ENCODE measurements around the gene COL4A2. TPM values are rescaled to one million over a fixed set of nuclear protein-coding genes. Genes with fewer than 3 reads are reported as not detected.
A peak's percentile ranks its signal among the peaks of the same experiment; 100 is the strongest.

The COL4A2 gene
- total RNA-seq, 4 donors from 2014 or later, result 97.6 to 193 (median 131) TPM

DNA sequence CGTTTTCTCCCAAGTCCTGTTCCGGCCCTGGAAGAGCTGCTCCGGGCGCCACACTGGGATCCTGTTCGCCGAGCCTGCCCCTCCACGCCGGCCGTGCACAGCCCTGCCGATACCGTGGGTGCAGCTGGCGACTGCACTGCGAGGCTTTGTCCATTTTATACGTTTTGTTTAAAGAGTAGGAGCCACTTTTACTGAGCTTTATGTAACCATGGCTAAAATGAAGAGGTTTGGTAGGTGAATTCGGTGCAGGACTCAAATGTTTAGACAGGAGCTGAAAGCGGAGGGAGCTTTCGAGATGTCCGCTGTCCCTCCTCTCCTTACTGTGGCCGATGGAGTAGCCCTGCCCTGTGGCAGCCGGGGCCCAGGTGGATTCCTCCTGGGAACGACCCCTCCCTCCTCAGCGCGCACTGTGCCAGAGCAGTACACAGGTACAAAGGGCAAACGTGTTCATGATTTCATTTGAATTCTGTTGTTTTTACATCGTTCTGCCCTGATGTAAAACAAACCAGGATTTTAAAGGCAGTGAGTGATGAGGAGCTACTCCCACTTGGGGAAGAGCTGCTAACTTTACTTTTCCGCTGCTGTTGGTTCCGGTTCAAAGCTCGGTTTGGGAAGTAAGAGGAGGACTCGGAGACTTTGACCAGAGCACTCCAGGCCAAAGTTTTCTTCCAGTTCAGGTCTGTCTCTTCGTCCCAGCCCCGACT lies 1.7 kb downstream of the COL4A2 start:
- 2% methylated on average over 27 to 31 of the region's 31 CpGs for WGBS, 2 donors
- intact Hi-C loops (cut with DNase I), result no loop called here
- peak in 1 of 2 donors; percentile 30 for TF ChIP-seq POLR2A (IDR thresholded peaks at IDR 0.05)
- TF ChIP-seq, protein P1, sequence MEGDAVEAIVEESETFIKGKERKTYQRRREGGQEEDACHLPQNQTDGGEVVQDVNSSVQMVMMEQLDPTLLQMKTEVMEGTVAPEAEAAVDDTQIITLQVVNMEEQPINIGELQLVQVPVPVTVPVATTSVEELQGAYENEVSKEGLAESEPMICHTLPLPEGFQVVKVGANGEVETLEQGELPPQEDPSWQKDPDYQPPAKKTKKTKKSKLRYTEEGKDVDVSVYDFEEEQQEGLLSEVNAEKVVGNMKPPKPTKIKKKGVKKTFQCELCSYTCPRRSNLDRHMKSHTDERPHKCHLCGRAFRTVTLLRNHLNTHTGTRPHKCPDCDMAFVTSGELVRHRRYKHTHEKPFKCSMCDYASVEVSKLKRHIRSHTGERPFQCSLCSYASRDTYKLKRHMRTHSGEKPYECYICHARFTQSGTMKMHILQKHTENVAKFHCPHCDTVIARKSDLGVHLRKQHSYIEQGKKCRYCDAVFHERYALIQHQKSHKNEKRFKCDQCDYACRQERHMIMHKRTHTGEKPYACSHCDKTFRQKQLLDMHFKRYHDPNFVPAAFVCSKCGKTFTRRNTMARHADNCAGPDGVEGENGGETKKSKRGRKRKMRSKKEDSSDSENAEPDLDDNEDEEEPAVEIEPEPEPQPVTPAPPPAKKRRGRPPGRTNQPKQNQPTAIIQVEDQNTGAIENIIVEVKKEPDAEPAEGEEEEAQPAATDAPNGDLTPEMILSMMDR (IDR thresholded peaks at IDR 0.05), result no peak
- peak; percentile 77 to 80 for DNase-seq
- peaks cover 49 to 67% of the 10 kb centered on the region in 2 donors for H3K4me1 ChIP-seq
- no peaks in the 10 kb centered on the region for H3K27me3 ChIP-seq
- no peaks in the 10 kb centered on the region for H3K36me3 ChIP-seq
- H3K9me3 ChIP-seq, result no peaks in the 10 kb centered on the region
- peak overlapping the region; percentile 76 to 97 (median 76) for H3K4me3 ChIP-seq (replicated peaks in 1 of 3)
- peak overlapping the region; percentile 90 to 99 (median 93) for H3K27ac ChIP-seq

DNA sequence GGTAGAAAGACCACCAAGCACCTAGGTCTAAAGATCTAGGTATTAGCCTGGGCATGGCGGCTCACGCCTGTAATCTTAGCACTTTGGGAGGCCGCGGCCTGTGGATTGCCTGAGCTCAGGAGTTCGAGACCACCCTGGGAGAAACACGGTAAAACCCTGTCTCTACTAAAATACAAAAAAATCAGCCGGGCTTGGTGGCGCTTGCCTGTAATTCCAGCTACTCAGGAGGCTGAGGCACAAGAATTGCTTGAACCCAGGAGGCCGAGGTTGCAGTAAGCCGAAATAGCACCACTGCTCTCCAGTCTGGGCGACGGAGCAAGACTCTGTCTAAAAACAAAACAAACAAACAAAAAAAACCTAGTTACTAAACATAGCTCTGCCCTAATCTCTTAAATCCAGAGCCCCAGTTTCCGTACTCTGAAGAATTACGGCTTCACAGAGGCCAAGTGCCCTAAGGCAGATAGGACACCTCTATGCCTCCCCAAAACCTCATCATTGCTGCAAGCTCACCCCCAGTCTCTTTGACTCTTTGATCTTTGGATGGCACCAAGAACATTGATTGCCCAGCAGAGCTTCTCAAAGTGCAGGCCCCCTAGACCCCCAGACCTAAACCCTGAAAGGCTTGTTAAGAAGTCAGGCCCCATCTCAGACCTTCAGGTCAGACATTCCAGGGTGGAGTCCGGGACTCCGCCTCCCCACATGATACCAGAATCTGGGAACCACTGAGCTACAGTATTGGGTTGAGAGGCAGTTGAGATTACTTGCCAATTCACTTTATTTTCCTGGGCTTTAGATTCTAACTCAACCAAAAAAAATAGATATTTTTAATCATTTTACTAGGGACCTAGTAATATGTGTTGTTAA lies 2.8 kb downstream of the COL4A2 start:
- H3K36me3 ChIP-seq, result no peaks in the 10 kb centered on the region
- H3K9me3 ChIP-seq, result no peaks in the 10 kb centered on the region
- H3K27me3 ChIP-seq, result no peaks in the 10 kb centered on the region
- peak overlapping the region in 2 of 3 donors; percentile 93 to 99 for H3K27ac ChIP-seq
- peak overlapping the region in 1 of 3 donors; percentile 97 for H3K4me3 ChIP-seq (replicated peaks in 1 of 3)
- no peak for DNase-seq
- intact Hi-C loops (cut with DNase I), result loop anchor here (10.0 kb wide), 1 partner anchor 105 kb away; no protein-coding TSS in a partner anchor
- TF ChIP-seq POLR2A (IDR thresholded peaks at IDR 0.05), result no peak
- TF ChIP-seq, protein P1 (IDR thresholded peaks at IDR 0.05), result no peak
- 84 to 85% methylated on average over 16 of the region's 16 CpGs for WGBS, 2 donors
- H3K4me1 ChIP-seq, result peaks cover 38 to 66% of the 10 kb centered on the region in 2 donors

DNA sequence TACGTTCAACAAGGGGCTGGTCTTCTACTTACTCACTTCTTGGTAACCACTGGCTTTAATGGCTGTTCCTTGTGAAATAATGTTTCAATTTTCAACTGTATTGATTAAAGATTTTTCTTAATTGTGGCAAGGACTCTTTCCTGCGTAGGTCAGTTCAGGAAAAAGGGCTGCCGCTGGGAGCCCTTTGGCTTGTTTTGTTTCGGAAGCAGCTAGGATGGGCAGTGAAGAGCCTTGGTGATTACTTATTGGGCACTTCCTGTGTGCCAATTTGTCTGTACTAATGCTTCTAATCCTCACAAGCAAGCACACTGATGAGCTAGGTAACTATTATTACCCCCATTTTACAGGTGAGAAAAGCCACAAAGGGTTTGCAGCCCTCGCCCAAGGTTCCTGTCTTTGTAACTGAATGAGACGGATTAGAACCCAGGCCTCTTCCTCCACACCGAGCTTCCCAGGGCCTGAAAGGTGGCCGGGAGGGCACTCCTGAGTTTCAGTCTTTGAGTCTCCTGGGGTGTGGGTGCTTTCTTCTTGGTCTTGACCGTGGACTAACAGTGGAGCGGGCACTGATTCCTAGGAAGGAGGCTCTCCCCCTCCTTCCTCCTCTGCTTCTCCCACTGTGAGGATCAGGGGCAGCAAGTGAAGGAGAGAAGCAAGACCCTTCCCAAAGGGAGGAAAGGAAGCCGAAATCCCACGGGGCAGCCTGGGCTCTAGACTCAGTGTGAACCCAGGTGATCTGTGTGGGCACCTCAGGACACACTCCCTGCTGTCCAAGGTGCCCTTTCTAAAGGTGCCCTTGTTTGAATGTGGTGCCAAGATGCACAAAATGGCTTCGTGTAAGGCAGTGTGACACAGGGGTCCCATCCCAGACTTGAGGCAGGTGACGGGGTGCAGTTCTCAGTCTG lies 3.7 kb downstream of the COL4A2 start:
- no peak overlapping the region for H3K4me3 ChIP-seq (replicated peaks in 1 of 3)
- H3K4me1 ChIP-seq, result peaks cover 41 to 66% of the 10 kb centered on the region in 2 donors
- H3K9me3 ChIP-seq, result no peaks in the 10 kb centered on the region
- 78% methylated on average over 14 of the region's 14 CpGs for WGBS, 2 donors
- TF ChIP-seq, protein P1 (IDR thresholded peaks at IDR 0.05), result no peak
- TF ChIP-seq POLR2A (IDR thresholded peaks at IDR 0.05), result no peak
- no peak for DNase-seq
- peak overlapping the region in 2 of 3 donors; percentile 58 to 93 for H3K27ac ChIP-seq
- intact Hi-C loops (cut with DNase I), result loop anchor here (10.0 kb wide), 1 partner anchor 104 kb away; no protein-coding TSS in a partner anchor
- H3K36me3 ChIP-seq, result no peaks in the 10 kb centered on the region
- H3K27me3 ChIP-seq, result no peaks in the 10 kb centered on the region

DNA sequence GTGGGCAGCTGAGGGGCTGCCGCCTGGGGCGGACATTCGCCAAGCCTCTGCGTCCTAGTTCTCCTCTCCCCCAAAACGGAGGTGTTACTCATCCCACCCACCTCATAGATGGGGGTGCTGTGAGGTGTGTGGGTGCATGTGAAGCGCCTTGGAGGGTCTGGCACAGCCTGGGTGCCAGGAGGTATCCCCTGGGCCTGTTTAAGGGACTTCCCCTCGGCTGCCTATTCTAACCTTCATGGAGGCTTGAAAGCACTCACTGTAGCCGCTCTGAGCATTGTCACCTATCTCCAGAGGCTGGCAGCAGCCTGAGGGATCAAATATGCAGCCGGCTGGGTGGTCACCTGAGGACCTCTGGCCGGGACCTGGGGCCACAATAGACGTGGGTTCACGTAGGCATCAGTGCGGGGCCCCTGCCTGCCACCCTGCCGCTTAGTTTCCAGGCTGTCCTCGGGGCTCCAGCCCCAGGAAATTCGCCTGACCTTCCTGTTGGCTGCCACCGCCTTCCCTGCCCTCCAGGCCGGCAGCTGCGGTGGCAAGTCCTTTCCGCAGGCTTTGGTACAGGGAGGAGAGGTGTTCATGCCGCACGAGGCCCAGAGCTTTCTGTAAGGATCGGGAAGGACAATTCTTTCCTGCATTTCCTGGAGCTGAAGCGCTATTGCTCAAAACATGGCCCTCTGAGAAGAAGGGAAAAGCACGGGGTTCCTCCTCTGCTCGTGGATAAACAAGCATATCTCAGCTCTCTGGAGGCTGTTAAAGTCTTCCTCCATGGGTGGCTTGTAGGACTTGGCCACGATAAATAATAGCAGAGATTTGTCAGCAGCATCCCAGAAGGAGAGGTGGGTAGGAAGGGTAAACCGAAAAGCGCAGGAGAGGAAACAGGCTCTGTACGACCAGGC lies 4.6 kb downstream of the COL4A2 start:
- H3K4me3 ChIP-seq (replicated peaks in 1 of 3), result no peak overlapping the region
- H3K36me3 ChIP-seq, result no peaks in the 10 kb centered on the region
- WGBS, 2 donors, result 71 to 74% methylated on average over 17 to 25 of the region's 30 CpGs
- intact Hi-C loops (cut with DNase I), result loop anchor here (10.0 kb wide), 1 partner anchor 103 kb away; no protein-coding TSS in a partner anchor
- no peaks in the 10 kb centered on the region for H3K27me3 ChIP-seq
- peaks cover 42 to 75% of the 10 kb centered on the region in 2 donors for H3K4me1 ChIP-seq
- TF ChIP-seq, protein P1 (IDR thresholded peaks at IDR 0.05), result no peak
- no peak for TF ChIP-seq POLR2A (IDR thresholded peaks at IDR 0.05)
- DNase-seq, result no peak
- peak overlapping the region in 2 of 3 donors; percentile 58 to 93 for H3K27ac ChIP-seq
- no peaks in the 10 kb centered on the region for H3K9me3 ChIP-seq
